DOHH2 (cell line): Measurements from ENCODE around the gene SETMAR.

ENCODE experiments used
- H3F3A ChIP-seq: fragments of 200-600 bp; sonication (generic), shearing (Covaris generic); 2 replicates; pipeline ENCODE4 v1.6.0; 2016; ENCODE audit warnings: antibody characterized with exemption, mild to moderate bottlenecking; ENCODE audit not compliant: control insufficient read depth, insufficient read depth
- H3K27ac ChIP-seq: fragments of 200-600 bp; sonication (generic); 2 replicates; pipeline ENCODE4 v1.5.1; 2014; ENCODE audit warnings: low read depth, mild to moderate bottlenecking, low read length, moderate library complexity
- H3K27me3 ChIP-seq: fragments of 200-600 bp; sonication (generic); 2 replicates; pipeline ENCODE4 v1.6.1; 2014; ENCODE audit warnings: mild to moderate bottlenecking, low read length, mixed read lengths; ENCODE audit not compliant: control insufficient read depth
- H3K36me3 ChIP-seq: fragments of 200-600 bp; sonication (generic); 2 replicates; pipeline ENCODE4 v1.6.1; 2014; ENCODE audit warnings: mild to moderate bottlenecking, low read length, moderate library complexity, mixed read lengths; ENCODE audit not compliant: control insufficient read depth
- H3K4me1 ChIP-seq: fragments of 200-600 bp; sonication (generic); 2 replicates; pipeline ENCODE4 v1.6.1; 2014; ENCODE audit warnings: mild to moderate bottlenecking, low read length, mixed read lengths; ENCODE audit not compliant: control insufficient read depth
- H3K4me2 ChIP-seq: fragments of 200-600 bp; sonication (generic); 2 replicates; pipeline ENCODE4 v1.6.0; 2014; ENCODE audit warnings: mild to moderate bottlenecking, low read length, moderate library complexity
- H3K4me3 ChIP-seq: fragments of 200-600 bp; sonication (generic); 2 replicates; pipeline ENCODE4 v1.5.1; 2014; ENCODE audit warnings: mild to moderate bottlenecking, low read length, mixed read lengths
- H3K79me2 ChIP-seq: fragments of 200-600 bp; sonication (generic); 2 replicates; pipeline ENCODE4 v1.6.1; 2014; ENCODE audit warnings: mild to moderate bottlenecking, low read length, mixed read lengths; ENCODE audit not compliant: control insufficient read depth
- H3K9me2 ChIP-seq: fragments of 200-600 bp; sonication (generic); replicated peaks from 2 replicates; pipeline ENCODE4 v1.6.1; 2014; ENCODE audit warnings: mild to moderate bottlenecking, low read length, mixed read lengths; ENCODE audit not compliant: control insufficient read depth
- H3K9me3 ChIP-seq: fragments of 200-600 bp; sonication (generic); 2 replicates; pipeline ENCODE4 v1.6.1; 2014; ENCODE audit warnings: antibody characterized with exemption, low read length, mixed read lengths; ENCODE audit not compliant: control insufficient read depth, insufficient read depth
- H4K20me1 ChIP-seq: fragments of 200-600 bp; sonication (generic); 2 replicates; pipeline ENCODE4 v1.6.0; 2014; ENCODE audit warnings: low read depth, mild to moderate bottlenecking, antibody characterized with exemption, low read length, moderate library complexity; ENCODE audit not compliant: control insufficient read depth, insufficient read depth
- EZH2phosphoT487 ChIP-seq: fragments of 200-600 bp; sonication (generic); IDR thresholded peaks from 2 replicates; pipeline ENCODE4 v1.6.1; 2017; ENCODE audit warnings: borderline replicate concordance, mild to moderate bottlenecking, antibody characterized with exemption, low read length, moderate library complexity, mixed read lengths
- TF ChIP-seq, protein P1 (sequence below): fragments of 200-600 bp; sonication (generic); IDR thresholded peaks from one replicate; pipeline ENCODE4 v1.5.1; 2014; ENCODE audit warnings: antibody characterized with exemption, mild to moderate bottlenecking, low read depth, low read length; ENCODE audit not compliant: poor library complexity, severe bottlenecking

The SETMAR gene

DNA sequence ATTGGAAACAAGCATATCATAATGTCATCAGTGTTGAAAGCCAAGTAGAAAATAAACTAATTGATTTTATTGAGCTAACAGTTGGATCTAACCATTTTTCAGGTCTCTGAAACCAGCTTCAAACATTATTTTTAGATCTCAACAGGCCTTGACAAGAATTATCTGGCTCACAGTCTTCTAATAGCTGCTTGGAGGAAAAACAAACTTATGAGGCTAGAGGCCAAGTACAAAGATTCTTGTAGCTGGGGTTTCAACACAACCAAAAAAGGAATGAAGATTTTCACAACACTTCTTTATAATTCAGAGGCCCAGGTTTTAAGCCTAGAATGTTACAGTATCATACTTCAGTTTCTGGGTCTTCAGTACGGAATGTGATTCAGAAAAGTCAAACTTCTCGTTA, 3.7 kb downstream of the SETMAR start:
- Histone ChIP-seq H3K79me2 (peaks cover 43% of the 10 kb centered on the region), H3K4me2 (no peak overlapping the region), H3K27ac (no peak overlapping the region), H3K9me3 (peaks cover 4% of the 10 kb centered on the region; the same call in 1 of the 2 replicates), H3F3A (no peaks in the 10 kb centered on the region), H3K27me3 (no peaks in the 10 kb centered on the region), H3K4me3 (no peak overlapping the region), H3K36me3 (peaks cover 22% of the 10 kb centered on the region), H3K9me2 (no peaks in the 10 kb centered on the region), H4K20me1 (no peaks in the 10 kb centered on the region), H3K4me1 (peaks cover 21% of the 10 kb centered on the region)
- no peak for TF ChIP-seq EZH2phosphoT487
- TF ChIP-seq, protein P1, sequence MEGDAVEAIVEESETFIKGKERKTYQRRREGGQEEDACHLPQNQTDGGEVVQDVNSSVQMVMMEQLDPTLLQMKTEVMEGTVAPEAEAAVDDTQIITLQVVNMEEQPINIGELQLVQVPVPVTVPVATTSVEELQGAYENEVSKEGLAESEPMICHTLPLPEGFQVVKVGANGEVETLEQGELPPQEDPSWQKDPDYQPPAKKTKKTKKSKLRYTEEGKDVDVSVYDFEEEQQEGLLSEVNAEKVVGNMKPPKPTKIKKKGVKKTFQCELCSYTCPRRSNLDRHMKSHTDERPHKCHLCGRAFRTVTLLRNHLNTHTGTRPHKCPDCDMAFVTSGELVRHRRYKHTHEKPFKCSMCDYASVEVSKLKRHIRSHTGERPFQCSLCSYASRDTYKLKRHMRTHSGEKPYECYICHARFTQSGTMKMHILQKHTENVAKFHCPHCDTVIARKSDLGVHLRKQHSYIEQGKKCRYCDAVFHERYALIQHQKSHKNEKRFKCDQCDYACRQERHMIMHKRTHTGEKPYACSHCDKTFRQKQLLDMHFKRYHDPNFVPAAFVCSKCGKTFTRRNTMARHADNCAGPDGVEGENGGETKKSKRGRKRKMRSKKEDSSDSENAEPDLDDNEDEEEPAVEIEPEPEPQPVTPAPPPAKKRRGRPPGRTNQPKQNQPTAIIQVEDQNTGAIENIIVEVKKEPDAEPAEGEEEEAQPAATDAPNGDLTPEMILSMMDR, result no peak

DNA sequence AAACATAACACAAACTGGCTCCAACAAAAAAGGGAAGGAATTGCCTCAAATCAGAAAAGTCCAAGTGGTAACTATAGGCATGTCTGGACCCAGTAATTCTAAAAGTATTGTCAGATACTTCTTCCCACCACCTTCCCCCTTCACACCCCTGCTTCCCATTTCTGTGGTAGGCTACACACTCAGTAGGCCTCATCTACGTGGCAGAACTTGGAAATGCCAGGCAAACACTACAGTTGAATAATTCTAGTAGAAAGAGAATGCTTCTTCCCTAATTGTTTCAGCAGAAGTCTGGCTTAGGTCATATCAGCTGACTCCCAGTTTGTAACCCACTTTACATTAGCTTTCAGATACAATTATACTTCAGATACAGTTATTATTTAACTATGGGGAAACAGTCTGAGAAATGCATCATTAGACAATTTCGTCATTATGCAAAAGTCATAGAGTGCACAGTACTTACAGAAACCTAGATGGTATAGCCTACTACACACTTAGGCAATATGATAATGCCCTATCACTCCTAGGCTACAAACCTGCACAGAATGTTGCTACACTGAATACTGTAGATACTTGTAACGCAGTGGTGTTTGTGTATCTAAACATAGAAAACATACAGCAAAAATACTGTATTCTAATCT, 6.4 kb downstream of the SETMAR start:
- peaks cover 5% of the 10 kb centered on the region; the same call in 1 of the 2 replicates for H4K20me1 ChIP-seq
- no peaks in the 10 kb centered on the region for H3K9me2 ChIP-seq
- peaks cover 7% of the 10 kb centered on the region for H3K4me1 ChIP-seq
- no peak overlapping the region for H3K27ac ChIP-seq
- H3F3A ChIP-seq, result peaks cover 2% of the 10 kb centered on the region; the same call in 1 of the 2 replicates
- TF ChIP-seq, protein P1, result no peak
- TF ChIP-seq EZH2phosphoT487, result no peak
- no peak overlapping the region for H3K4me3 ChIP-seq
- H3K9me3 ChIP-seq, result no peaks in the 10 kb centered on the region
- H3K36me3 ChIP-seq, result peaks cover 37% of the 10 kb centered on the region
- H3K4me2 ChIP-seq, result no peak overlapping the region
- no peaks in the 10 kb centered on the region for H3K27me3 ChIP-seq
- H3K79me2 ChIP-seq, result peaks cover 31% of the 10 kb centered on the region

DNA sequence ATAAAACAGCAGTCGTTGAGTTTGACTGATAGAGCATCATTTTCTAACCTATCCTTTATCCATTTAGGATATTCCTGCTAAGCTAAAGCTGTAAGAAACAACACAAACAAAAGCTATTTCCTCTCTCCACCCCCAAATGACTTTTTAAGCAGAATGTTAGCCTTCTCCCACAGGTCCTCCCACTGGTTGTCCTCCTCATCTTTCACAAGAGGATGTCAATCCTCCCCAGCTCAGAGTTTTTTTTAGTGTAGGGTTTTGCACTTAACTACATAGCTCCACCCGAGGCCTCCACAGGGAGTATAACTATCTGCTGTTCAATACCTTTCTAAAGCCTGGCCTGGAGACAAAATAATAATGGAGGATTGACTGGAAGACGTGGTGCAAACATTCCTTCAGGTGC, 7.8 kb downstream of the SETMAR start:
- TF ChIP-seq, protein P1, result no peak
- no peak for TF ChIP-seq EZH2phosphoT487
- Histone ChIP-seq H3K36me3 (peaks cover 42% of the 10 kb centered on the region), H3K9me2 (no peaks in the 10 kb centered on the region), H3F3A (peaks cover 2% of the 10 kb centered on the region; the same call in 1 of the 2 replicates), H3K4me2 (no peak overlapping the region), H3K9me3 (no peaks in the 10 kb centered on the region), H4K20me1 (peaks cover 5% of the 10 kb centered on the region; the same call in 1 of the 2 replicates), H3K4me1 (no peaks in the 10 kb centered on the region), H3K4me3 (no peak overlapping the region), H3K27me3 (no peaks in the 10 kb centered on the region), H3K27ac (no peak overlapping the region), H3K79me2 (peaks cover 18% of the 10 kb centered on the region)
